Uterus (tissue), 4 donors: ENCODE measurements around the gene CACNB1. TPM values are rescaled to one million over a fixed set of nuclear protein-coding genes. Genes with fewer than 3 reads are reported as not detected.

Experiments
- DNase-seq, 2 donors: peaks; one replicate each; pipeline ENCODE4 v3.0.0-alpha.2; 2019 to 2020
- H3K27ac ChIP-seq, 2 donors: fragments of 200-600 bp; sonication (generic); 1 replicate in 1 of 2; 2 replicates in 1 of 2; pipeline ENCODE4 v1.5.1; 2016 to 2018
- H3K27me3 ChIP-seq, 2 donors: fragments of 200-600 bp; sonication (generic); one replicate each; pipeline ENCODE4 v1.5.1; 2018 to 2019; ENCODE audit warnings: control low read depth in 1 of 2
- H3K36me3 ChIP-seq, 2 donors: fragments of 200-600 bp; sonication (generic); one replicate each; pipeline ENCODE4 v1.5.1; 2019; ENCODE audit warnings: control low read depth in 1 of 2
- H3K4me1 ChIP-seq, 2 donors: fragments of 200-600 bp; sonication (generic); one replicate each; pipeline ENCODE4 v1.5.1; 2018 to 2019; ENCODE audit warnings: control low read depth in 1 of 2
- H3K4me3 ChIP-seq, 2 donors: fragments of 200-600 bp; sonication (generic); 1 replicate in 1 of 2; 2 replicates in 1 of 2; pipeline ENCODE4 v1.5.1; 2018 to 2019; ENCODE audit warnings: mild to moderate bottlenecking in 1 of 2
- H3K9me3 ChIP-seq, 2 donors: fragments of 200-600 bp; sonication (generic); one replicate each; pipeline ENCODE4 v1.5.1; 2019; ENCODE audit warnings: control low read depth in 1 of 2
- CTCF ChIP-seq, 4 experiments: fragments of 200-600 bp in 2 of 4; fragments of 450-650 bp in 2 of 4; sonication (generic) in 2 of 4; IDR thresholded peaks; one replicate each; pipeline ENCODE4 v1.5.1; 2016 to 2019; ENCODE audit warnings: antibody characterized with exemption in 4 of 4, mild to moderate bottlenecking in 2 of 4, moderate library complexity in 1 of 4
- POLR2A ChIP-seq, 2 donors: fragments of 450-650 bp; IDR thresholded peaks; one replicate each; pipeline ENCODE4 v1.6.1; 2016; ENCODE audit warnings: antibody characterized with exemption in 2 of 2, mild to moderate bottlenecking in 1 of 2, moderate library complexity in 1 of 2
- intact Hi-C: fragments of 100-400 bp; cut with DNase I; formaldehyde crosslinking; loops from one replicate; pipeline ENCODE4 v1.15.1; 2023; ENCODE audit warnings: low total_unique reads
- total RNA-seq, 4 donors: library from RNA; depleted of rRNA in 3 of 4; stranded (reverse); fragments of >200 nt in 3 of 4; gene quantifications; one replicate each; pipeline versions ENCODE4 v1.1.0 to v1.2.4, GENCODE V29; 2014 to 2023
- donor health status: DM: yes; HTN: yes; CAD: no.

Gene CACNB1
- total RNA-seq, 4 donors from 2014 or later, result 5.6 to 23.3 (median 8.4) TPM

- TF ChIP-seq CTCF (IDR thresholded peaks at IDR 0.05), result no peak
- no peak for TF ChIP-seq POLR2A (IDR thresholded peaks at IDR 0.05)
- intact Hi-C loops, result no loop called here
- H3K4me3 ChIP-seq, result no peak overlapping the region
- peaks cover 0 to 3% of the 10 kb centered on the region in 2 donors for H3K4me1 ChIP-seq
- H3K9me3 ChIP-seq, result no peaks in the 10 kb centered on the region
- no peak for DNase-seq
- H3K27ac ChIP-seq, result no peak overlapping the region
- no peaks in the 10 kb centered on the region for H3K27me3 ChIP-seq
- no peaks in the 10 kb centered on the region for H3K36me3 ChIP-seq
Measured at GRCh38 chr17:39236981-39237441, 39.5 kb upstream of the CACNB1 start.

- Histone ChIP-seq H3K4me3 (no peak overlapping the region), H3K4me1 (peaks cover 0 to 8% of the 10 kb centered on the region in 2 donors), H3K27ac (no peak overlapping the region), H3K36me3 (no peaks in the 10 kb centered on the region), H3K27me3 (no peaks in the 10 kb centered on the region), H3K9me3 (no peaks in the 10 kb centered on the region)
- no peak for TF ChIP-seq CTCF (IDR thresholded peaks at IDR 0.05)
- no peak for TF ChIP-seq POLR2A (IDR thresholded peaks at IDR 0.05)
- DNase-seq, result no peak
- intact Hi-C loops, result no loop called here
Measured at GRCh38 chr17:39236450-39236927, 39.0 kb upstream of the CACNB1 start.

DNA sequence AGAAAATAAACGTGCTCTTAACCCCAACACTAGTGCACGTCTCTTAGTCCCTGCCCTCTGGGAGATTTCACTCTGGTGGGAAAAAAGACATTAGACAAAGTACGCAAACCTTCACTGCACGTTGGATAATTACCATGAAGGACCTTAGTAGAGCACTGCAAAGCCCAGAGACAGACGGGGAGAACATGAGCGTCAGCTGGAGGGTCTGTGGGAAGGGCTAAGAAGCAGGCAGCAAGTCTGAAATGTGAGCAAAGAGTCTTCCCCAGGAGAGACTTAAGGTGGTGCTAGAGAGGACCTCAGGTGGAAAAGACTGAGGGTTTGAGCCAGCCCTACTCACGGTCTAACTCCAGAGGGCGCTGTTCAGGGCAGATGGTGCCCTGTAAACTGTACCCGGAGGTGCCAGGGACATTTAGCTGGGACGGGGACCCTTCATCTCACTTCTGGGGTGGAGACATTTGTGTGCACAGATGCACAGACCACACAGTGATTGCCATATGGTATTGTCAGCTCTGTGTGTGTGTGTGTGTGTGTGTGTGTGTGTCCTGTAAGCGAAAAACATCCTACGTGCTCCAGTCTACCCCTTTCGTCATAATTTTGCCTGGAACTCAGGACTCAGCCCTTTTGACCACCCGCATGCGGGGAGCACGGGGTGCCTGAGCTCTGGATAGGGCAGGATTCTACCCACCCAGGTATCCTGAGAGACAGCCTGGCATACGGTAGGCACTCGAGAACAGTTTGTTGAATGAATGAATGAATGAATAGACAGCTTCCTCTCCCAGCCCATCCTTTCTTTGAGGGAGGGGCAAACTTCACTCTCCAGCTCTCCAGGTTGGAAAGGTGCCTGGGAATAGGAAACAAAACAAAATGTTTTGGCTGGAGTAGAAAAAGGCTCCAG is 38.3 kb upstream of the CACNB1 start:
- TF ChIP-seq CTCF (IDR thresholded peaks at IDR 0.05) (peak in 2 of 4 experiments; percentile 7 to 9), POLR2A (IDR thresholded peaks at IDR 0.05) (no peak)
- DNase-seq, result no peak
- Histone ChIP-seq H3K4me1 (peaks cover 0 to 8% of the 10 kb centered on the region in 2 donors), H3K4me3 (no peak overlapping the region), H3K36me3 (no peaks in the 10 kb centered on the region), H3K9me3 (no peaks in the 10 kb centered on the region), H3K27me3 (no peaks in the 10 kb centered on the region), H3K27ac (no peak overlapping the region)
- intact Hi-C loops, result no loop called here

DNA sequence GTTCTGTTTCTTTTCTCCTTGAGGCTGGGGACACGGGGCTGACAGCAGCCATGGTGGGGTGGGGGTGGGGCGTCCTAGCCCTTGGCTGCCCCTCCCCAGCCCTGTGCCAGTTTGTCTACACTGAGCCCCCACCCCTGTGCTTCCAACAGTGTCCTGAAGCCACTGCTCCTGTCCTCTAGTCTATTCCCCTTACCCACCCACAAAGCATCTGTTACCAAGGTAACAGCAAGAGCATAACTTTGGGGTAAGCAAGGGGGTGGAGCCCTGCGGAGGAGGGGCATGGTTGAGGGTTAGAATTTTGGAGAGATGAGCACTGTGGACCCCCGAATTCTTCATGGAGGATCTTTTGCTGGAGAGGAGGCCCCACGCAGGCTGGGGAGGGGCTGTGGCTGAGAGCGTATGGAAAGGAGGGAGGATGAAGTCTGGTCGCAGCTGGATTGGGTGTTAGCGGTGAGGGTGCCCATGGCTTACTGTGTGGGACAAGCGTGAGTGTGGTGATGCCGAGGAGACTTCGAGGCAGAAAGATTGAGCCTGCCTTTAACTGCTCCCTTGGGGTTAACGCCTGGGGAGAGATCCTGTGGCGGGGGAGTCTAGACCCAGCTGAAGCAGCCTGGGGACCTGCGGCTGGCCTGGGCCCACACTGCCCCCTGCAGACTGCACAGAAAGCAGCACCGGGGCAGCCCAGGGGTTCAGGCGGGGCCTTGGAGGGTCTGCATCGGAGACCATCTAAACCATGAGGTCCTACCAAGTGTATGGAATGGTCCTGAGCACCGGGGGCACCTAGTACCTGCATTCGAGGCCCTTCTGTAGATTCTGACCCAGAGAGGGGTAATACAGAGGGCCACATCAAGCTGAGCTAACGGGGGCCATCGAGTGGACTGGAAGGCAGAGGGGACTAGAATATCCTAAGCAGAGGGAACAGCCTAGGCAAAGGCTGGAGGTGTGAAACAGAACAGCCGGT is 34.4 kb upstream of the CACNB1 start:
- no peak overlapping the region for H3K4me3 ChIP-seq
- H3K27me3 ChIP-seq, result no peaks in the 10 kb centered on the region
- no peaks in the 10 kb centered on the region for H3K9me3 ChIP-seq
- no peak for TF ChIP-seq POLR2A (IDR thresholded peaks at IDR 0.05)
- peak; percentile 63 to 72 (median 70) for TF ChIP-seq CTCF (IDR thresholded peaks at IDR 0.05)
- DNase-seq, result peak; percentile 51 to 59
- H3K27ac ChIP-seq, result no peak overlapping the region
- H3K4me1 ChIP-seq, result peaks cover 0 to 8% of the 10 kb centered on the region in 2 donors
- no peaks in the 10 kb centered on the region for H3K36me3 ChIP-seq
- intact Hi-C loops, result no loop called here
